Measurements from ENCODE around the gene WBP2. TPM values are rescaled to one million over a fixed set of nuclear protein-coding genes. Genes with fewer than 3 reads are reported as not detected.

The WBP2 gene
- total and polyA plus RNA-seq, 12 donors: 130 to 210 (median 173) TPM

DNA sequence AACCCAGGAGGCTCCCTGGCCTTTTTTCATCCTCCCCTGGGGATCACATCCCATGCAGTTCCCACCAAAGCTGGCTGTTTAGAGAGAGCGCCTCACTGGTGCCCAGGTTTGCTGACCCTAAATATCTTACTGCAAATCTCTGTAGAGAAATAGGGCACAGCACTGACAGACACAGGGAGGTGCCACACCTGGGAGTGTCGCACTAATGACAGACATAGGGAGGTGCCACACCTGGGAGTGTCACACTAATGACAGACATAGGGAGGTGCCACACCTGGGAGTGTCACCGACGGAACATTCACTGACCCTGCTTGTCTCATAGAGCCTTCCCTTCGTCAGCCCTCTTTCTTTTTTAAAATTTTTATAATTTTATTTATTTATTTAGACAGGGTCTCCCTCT is 44.9 kb downstream of the WBP2 start:
- TF ChIP-seq, protein P1, sequence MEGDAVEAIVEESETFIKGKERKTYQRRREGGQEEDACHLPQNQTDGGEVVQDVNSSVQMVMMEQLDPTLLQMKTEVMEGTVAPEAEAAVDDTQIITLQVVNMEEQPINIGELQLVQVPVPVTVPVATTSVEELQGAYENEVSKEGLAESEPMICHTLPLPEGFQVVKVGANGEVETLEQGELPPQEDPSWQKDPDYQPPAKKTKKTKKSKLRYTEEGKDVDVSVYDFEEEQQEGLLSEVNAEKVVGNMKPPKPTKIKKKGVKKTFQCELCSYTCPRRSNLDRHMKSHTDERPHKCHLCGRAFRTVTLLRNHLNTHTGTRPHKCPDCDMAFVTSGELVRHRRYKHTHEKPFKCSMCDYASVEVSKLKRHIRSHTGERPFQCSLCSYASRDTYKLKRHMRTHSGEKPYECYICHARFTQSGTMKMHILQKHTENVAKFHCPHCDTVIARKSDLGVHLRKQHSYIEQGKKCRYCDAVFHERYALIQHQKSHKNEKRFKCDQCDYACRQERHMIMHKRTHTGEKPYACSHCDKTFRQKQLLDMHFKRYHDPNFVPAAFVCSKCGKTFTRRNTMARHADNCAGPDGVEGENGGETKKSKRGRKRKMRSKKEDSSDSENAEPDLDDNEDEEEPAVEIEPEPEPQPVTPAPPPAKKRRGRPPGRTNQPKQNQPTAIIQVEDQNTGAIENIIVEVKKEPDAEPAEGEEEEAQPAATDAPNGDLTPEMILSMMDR (IDR thresholded peaks at IDR 0.05): no peak
- Histone ChIP-seq H3K4me3 (no peak overlapping the region), H3K27me3 (no peaks in the 10 kb centered on the region), H3K36me3 (peaks cover 0 to 58% (median 40%) of the 10 kb centered on the region in 9 donors), H3K9me3 (no peaks in the 10 kb centered on the region), H3K4me1 (peaks cover 12 to 45% (median 34%) of the 10 kb centered on the region in 9 donors), H3K27ac (peak overlapping the region; percentile 47 to 91 (median 86))
- intact Hi-C loops (cut with DNase I): no loop called here
- WGBS, 2 donors: 94 to 97% methylated on average over 5 of the region's 5 CpGs
- no peak for ATAC-seq
- DNase-seq: no peak

DNA sequence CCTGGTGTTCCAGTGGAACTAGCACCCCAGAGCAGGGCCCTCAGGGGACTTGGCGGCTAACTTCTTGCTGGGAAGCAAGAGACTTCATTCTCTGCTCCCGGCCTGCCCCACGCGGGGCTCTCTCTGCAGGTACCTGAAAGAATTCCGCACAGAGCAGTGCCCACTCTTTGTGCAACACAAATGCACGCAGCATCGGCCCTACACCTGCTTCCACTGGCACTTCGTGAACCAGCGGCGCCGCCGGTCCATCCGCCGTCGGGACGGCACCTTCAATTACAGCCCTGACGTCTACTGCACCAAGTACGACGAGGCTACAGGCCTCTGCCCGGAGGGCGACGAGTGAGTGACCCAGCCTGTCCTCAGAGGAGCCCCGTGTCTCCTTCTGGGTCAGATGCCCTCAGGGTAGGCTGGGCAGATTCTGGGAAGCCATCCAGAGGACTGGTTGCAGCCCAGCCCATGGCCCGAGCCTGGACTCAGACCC is 45.5 kb downstream of the WBP2 start:
- Histone ChIP-seq H3K9me3 (no peaks in the 10 kb centered on the region), H3K27ac (peak overlapping the region; percentile 47 to 91 (median 86)), H3K27me3 (no peaks in the 10 kb centered on the region), H3K4me3 (peak overlapping the region in 1 of 10 donors; percentile 22), H3K36me3 (peaks cover 0 to 53% (median 34%) of the 10 kb centered on the region in 9 donors), H3K4me1 (peaks cover 12 to 45% (median 34%) of the 10 kb centered on the region in 9 donors)
- intact Hi-C loops (cut with DNase I): no loop called here
- DNase-seq (no peak), ATAC-seq (peak in 6 of 8 donors; percentile 21 to 55 (median 42))
- TF ChIP-seq, protein P1 (IDR thresholded peaks at IDR 0.05): no peak
- WGBS, 2 donors: 75 to 78% methylated on average over 23 to 24 of the region's 24 CpGs

DNA sequence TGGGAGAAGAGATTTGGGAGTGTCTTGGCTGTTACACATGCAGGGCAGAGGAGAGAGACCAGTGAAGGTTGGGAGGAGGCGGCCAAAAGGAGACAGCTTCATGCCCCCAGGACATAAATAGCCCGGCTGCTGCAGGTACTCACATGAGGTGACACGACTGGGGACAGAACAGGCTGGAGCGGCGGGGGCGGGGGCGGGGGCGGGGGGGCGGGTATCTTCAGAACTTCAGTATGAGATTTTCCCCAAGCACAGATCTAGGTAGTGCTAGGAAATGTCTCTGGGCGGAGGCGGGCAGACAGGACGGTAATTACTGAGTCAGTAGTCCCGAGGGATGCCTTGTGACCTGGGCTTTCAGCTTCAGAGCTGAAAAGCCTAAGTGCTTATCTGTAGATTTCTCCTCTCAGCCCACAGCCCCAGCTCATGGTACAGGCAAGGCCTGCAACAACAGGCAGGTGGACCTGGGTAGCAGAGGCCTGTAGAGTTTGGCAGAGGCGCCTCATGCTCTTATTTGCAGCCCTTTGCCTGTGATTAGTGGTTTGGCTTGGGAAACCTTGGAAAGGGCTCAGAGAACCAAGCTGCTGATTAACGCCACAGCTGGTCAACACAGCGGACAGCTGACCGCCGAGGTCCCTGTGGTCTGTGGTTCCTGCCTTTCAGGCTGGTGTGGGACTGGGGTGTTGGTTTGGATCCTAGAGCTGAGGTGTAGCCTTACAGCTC is 46.1 kb downstream of the WBP2 start:
- Histone ChIP-seq H3K27me3 (no peaks in the 10 kb centered on the region), H3K9me3 (no peaks in the 10 kb centered on the region), H3K4me3 (peak overlapping the region in 1 of 10 donors; percentile 22), H3K27ac (peak overlapping the region; percentile 78 to 91 (median 86)), H3K4me1 (peaks cover 12 to 45% (median 34%) of the 10 kb centered on the region in 9 donors), H3K36me3 (peaks cover 0 to 49% (median 31%) of the 10 kb centered on the region in 9 donors)
- 24 to 34% methylated on average over 18 of the region's 18 CpGs for WGBS, 2 donors
- intact Hi-C loops (cut with DNase I): no loop called here
- DNase-seq (peak in 1 of 2 donors; percentile 80), ATAC-seq (peak; percentile 60 to 90 (median 80))
- TF ChIP-seq, protein P1 (IDR thresholded peaks at IDR 0.05): peak in 1 of 9 donors; percentile 7

DNA sequence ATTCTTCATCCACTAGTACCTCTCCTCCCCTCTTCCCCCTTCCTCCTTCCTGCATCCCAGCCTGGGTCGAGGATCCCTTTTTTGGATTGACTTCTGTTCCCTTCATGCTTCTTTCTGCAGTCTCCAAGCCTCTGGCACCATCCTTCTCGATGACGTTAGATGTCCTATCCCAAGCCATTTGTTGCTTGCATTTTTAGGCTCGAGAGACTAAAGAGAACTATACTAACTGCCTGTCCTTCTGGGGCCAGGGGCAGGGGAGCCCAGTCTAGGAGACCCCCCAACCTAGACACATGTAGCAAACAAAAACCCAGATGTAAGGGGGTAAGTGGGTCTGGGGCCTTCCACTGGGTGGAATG is 46.6 kb downstream of the WBP2 start:
- intact Hi-C loops (cut with DNase I): no loop called here
- Histone ChIP-seq H3K9me3 (no peaks in the 10 kb centered on the region), H3K27ac (peak overlapping the region; percentile 64 to 91 (median 83)), H3K27me3 (no peaks in the 10 kb centered on the region), H3K4me3 (no peak overlapping the region), H3K4me1 (peaks cover 12 to 45% (median 34%) of the 10 kb centered on the region in 9 donors), H3K36me3 (peaks cover 0 to 47% (median 31%) of the 10 kb centered on the region in 9 donors)
- TF ChIP-seq, protein P1 (IDR thresholded peaks at IDR 0.05): no peak
- peak in 4 of 8 donors; percentile 7 to 14 (median 8) for ATAC-seq
- no peak for DNase-seq
- 24 to 29% methylated on average over 4 of the region's 4 CpGs for WGBS, 2 donors

All from heart right ventricle (tissue), 16 donors.